ENCODE data around the gene ABTB2. TPM values are rescaled to one million over a fixed set of nuclear protein-coding genes. Genes with fewer than 3 reads are reported as not detected.

Gene ABTB2
- total and polyA plus RNA-seq, 9 of the 15 experiments (the other 6 are each of a cell fraction or from before 2014, with no cell fraction given) = 0.03 to 0.18 (median 0.12) TPM; not detected in 2

DNA sequence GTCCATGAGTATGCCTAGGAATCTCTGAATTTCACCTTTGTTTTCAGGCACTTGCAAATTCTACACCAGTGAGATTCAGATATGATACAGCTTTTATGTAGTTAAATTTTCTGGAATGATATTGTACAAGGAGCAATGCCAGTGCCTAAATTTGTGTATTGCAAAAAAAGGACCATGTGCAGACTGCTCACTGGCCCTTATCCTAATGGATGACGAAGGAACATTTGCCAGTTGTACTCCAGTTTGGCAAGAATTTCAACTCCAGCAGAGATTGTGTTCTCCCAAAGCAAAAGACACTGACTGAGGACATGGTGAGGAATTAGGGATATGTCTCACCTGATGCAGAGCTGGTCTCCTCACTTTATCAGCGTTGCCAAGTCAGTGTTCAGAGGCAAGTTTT lies 243.8 kb downstream of the ABTB2 start:
- no peak overlapping the region for H3K9ac ChIP-seq (ENCODE audit: insufficient read depth in 1 of 2, low read depth in 2 of 2, low read length in 2 of 2)
- FAIRE-seq (no peak), ATAC-seq (no peak), DNase-seq (ENCODE audit: extremely low read depth in 1 of 4, low spot score in 3 of 4) (no peak)
- 97% methylated on average over 2 of the region's 2 CpGs for WGBS (ENCODE audit: insufficient coverage, low coverage, missing lambda C conversion rate)
- 0 out of 2 replicates have a peak, but pooled peaks cover 4% of the 10 kb centered on the region for H4K20me1 ChIP-seq (replicated peaks; ENCODE audit: control insufficient read depth, insufficient read depth, low read length)
- peaks cover 96% of the 10 kb centered on the region for H3K36me3 ChIP-seq (ENCODE audit: control insufficient read depth, insufficient read depth, low read length)
- POLR2A ChIA-PET = interaction anchor here (0.5 to 2.0 kb wide), 4 partner anchors 9 to 55 kb away, joined by 3 to 10 read pairs (median 3); no protein-coding TSS in a partner anchor
- peaks cover 20% of the 10 kb centered on the region; the same call in 2 of the 3 replicates for H3K79me2 ChIP-seq (ENCODE audit: control insufficient read depth, insufficient read depth, low read length)
- no peak overlapping the region for H3K27ac ChIP-seq (ENCODE audit: extremely low read depth, low read depth, low read length)
- no peak overlapping the region for H3K4me2 ChIP-seq (ENCODE audit: insufficient read depth, low read length)
- H2AFZ ChIP-seq (ENCODE audit: low read depth, low read length) = no peak overlapping the region
- no peak overlapping the region for H3K4me3 ChIP-seq
- no TSS peak for BruUV-seq (replicated peaks)
- H3K27me3 ChIP-seq (ENCODE audit: control insufficient read depth in 2 of 2, insufficient read depth in 2 of 2, low read length in 2 of 2) = no peaks in the 10 kb centered on the region
- TF ChIP-seq, protein P1, sequence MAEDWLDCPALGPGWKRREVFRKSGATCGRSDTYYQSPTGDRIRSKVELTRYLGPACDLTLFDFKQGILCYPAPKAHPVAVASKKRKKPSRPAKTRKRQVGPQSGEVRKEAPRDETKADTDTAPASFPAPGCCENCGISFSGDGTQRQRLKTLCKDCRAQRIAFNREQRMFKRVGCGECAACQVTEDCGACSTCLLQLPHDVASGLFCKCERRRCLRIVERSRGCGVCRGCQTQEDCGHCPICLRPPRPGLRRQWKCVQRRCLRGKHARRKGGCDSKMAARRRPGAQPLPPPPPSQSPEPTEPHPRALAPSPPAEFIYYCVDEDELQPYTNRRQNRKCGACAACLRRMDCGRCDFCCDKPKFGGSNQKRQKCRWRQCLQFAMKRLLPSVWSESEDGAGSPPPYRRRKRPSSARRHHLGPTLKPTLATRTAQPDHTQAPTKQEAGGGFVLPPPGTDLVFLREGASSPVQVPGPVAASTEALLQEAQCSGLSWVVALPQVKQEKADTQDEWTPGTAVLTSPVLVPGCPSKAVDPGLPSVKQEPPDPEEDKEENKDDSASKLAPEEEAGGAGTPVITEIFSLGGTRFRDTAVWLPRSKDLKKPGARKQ (CRISPR knock-in tag; IDR thresholded peaks at IDR 0.05) = no peak
- TF ChIP-seq, protein P2, sequence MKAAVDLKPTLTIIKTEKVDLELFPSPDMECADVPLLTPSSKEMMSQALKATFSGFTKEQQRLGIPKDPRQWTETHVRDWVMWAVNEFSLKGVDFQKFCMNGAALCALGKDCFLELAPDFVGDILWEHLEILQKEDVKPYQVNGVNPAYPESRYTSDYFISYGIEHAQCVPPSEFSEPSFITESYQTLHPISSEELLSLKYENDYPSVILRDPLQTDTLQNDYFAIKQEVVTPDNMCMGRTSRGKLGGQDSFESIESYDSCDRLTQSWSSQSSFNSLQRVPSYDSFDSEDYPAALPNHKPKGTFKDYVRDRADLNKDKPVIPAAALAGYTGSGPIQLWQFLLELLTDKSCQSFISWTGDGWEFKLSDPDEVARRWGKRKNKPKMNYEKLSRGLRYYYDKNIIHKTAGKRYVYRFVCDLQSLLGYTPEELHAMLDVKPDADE (conservative IDR thresholded peaks at IDR 0.05; ENCODE audit: control insufficient read depth, low read depth, low read length) = no peak
- no peak for TF ChIP-seq ZZZ3 (IDR thresholded peaks at IDR 0.05)
- no peak for TF ChIP-seq EWSR1 (IDR thresholded peaks at IDR 0.05; ENCODE audit: borderline replicate concordance, low read depth, partially characterized antibody)
- TF ChIP-seq PHB2 (IDR thresholded peaks at IDR 0.05; ENCODE audit: low read depth) = no peak
- TF ChIP-seq PHF20 (IDR thresholded peaks at IDR 0.05; ENCODE audit: partially characterized antibody) = no peak
- TF ChIP-seq GTF2F1 (IDR thresholded peaks at IDR 0.05; ENCODE audit: low read depth, low read length) = no peak
- no peak for TF ChIP-seq NCOA6 (IDR thresholded peaks at IDR 0.05)
- no peak for TF ChIP-seq KDM4B (IDR thresholded peaks at IDR 0.05; ENCODE audit: borderline replicate concordance in 2 of 2, low read depth in 1 of 2)
- no peak for TF ChIP-seq PURB (CRISPR knock-in tag; IDR thresholded peaks at IDR 0.05; ENCODE audit: low read depth)
- no peak for TF ChIP-seq POLR2G (IDR thresholded peaks at IDR 0.05; ENCODE audit: low read depth, low read length)
- no peak for TF ChIP-seq NCOA2 (IDR thresholded peaks at IDR 0.05; ENCODE audit: partially characterized antibody in 2 of 2)
- TF ChIP-seq CTBP1 (IDR thresholded peaks at IDR 0.05; ENCODE audit: borderline replicate concordance) = no peak
- TF ChIP-seq, protein P3, sequence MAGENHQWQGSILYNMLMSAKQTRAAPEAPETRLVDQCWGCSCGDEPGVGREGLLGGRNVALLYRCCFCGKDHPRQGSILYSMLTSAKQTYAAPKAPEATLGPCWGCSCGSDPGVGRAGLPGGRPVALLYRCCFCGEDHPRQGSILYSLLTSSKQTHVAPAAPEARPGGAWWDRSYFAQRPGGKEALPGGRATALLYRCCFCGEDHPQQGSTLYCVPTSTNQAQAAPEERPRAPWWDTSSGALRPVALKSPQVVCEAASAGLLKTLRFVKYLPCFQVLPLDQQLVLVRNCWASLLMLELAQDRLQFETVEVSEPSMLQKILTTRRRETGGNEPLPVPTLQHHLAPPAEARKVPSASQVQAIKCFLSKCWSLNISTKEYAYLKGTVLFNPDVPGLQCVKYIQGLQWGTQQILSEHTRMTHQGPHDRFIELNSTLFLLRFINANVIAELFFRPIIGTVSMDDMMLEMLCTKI (IDR thresholded peaks at IDR 0.05; ENCODE audit: partially characterized antibody) = no peak
- no peak for TF ChIP-seq NUFIP1 (IDR thresholded peaks at IDR 0.05; ENCODE audit: partially characterized antibody)
- no peak for TF ChIP-seq ZNF431 (CRISPR knock-in tag; IDR thresholded peaks at IDR 0.05)
- CTCF ChIA-PET (ENCODE audit: low intra/inter-chr PET ratio) = no interaction called here
- intact Hi-C loops (cut with micrococcal nuclease) = no loop called here
- no peaks in the 10 kb centered on the region for H3K4me1 ChIP-seq (replicated peaks in 1 of 2; ENCODE audit: control insufficient read depth in 2 of 2, insufficient read depth in 2 of 2, low read length in 2 of 2)
- in situ Hi-C loops (cut with MboI) = no loop called here
- no peaks in the 10 kb centered on the region for H3K9me1 ChIP-seq (ENCODE audit: control insufficient read depth, insufficient read depth, low read length)
- H3K9me3 ChIP-seq (replicated peaks; ENCODE audit: control insufficient read depth, insufficient read depth, low read depth, low read length) = no peaks in the 10 kb centered on the region

Measured in K562 (cell line).